ENCODE results near the gene DNAI1.

Gene DNAI1

GRCh38 chr9:34446468-34446891 lies 12.1 kb upstream of the DNAI1 start:
- H3K27ac ChIP-seq: no peak overlapping the region
- H3K4me2 ChIP-seq: no peak overlapping the region
- H4K20me1 ChIP-seq (ENCODE audit: insufficient read depth): no peaks in the 10 kb centered on the region
- H3K9ac ChIP-seq: no peak overlapping the region
- H2AFZ ChIP-seq (ENCODE audit: low read depth): no peak overlapping the region
- no peak overlapping the region for H3K4me3 ChIP-seq (IDR thresholded peaks at IDR 0.05; ENCODE audit: insufficient read depth, low read depth, low read length)
- H3K4me1 ChIP-seq (ENCODE audit: low read depth, poor library complexity, severe bottlenecking): peaks cover 7% of the 10 kb centered on the region
- peaks cover 4% of the 10 kb centered on the region; the same call in 1 of the 2 replicates for H3K79me2 ChIP-seq (ENCODE audit: insufficient read depth, low read depth)
- H3K36me3 ChIP-seq (ENCODE audit: insufficient read depth): no peaks in the 10 kb centered on the region
- no peaks in the 10 kb centered on the region for H3K27me3 ChIP-seq (ENCODE audit: insufficient read depth, low read depth)
- no peak for TF ChIP-seq CTCF (conservative IDR thresholded peaks at IDR 0.05; ENCODE audit: low read depth, low read length)

GRCh38 chr9:34446951-34447350 lies 11.7 kb upstream of the DNAI1 start:
- Histone ChIP-seq H3K27me3 (ENCODE audit: insufficient read depth, low read depth) (no peaks in the 10 kb centered on the region), H4K20me1 (ENCODE audit: insufficient read depth) (no peaks in the 10 kb centered on the region), H3K27ac (no peak overlapping the region), H3K4me3 (IDR thresholded peaks at IDR 0.05; ENCODE audit: insufficient read depth, low read depth, low read length) (no peak overlapping the region), H2AFZ (ENCODE audit: low read depth) (no peak overlapping the region), H3K36me3 (ENCODE audit: insufficient read depth) (no peaks in the 10 kb centered on the region), H3K9ac (no peak overlapping the region), H3K79me2 (ENCODE audit: insufficient read depth, low read depth) (peaks cover 4% of the 10 kb centered on the region; the same call in 1 of the 2 replicates), H3K4me1 (ENCODE audit: low read depth, poor library complexity, severe bottlenecking) (peaks cover 11% of the 10 kb centered on the region), H3K4me2 (no peak overlapping the region)
- TF ChIP-seq CTCF (conservative IDR thresholded peaks at IDR 0.05; ENCODE audit: low read depth, low read length): no peak

- H3K27me3 ChIP-seq (ENCODE audit: insufficient read depth, low read depth): no peaks in the 10 kb centered on the region
- no peak overlapping the region for H2AFZ ChIP-seq (ENCODE audit: low read depth)
- no peak overlapping the region for H3K9ac ChIP-seq
- peaks cover 12% of the 10 kb centered on the region for H3K79me2 ChIP-seq (ENCODE audit: insufficient read depth, low read depth)
- peaks cover 27% of the 10 kb centered on the region for H3K4me1 ChIP-seq (ENCODE audit: low read depth, poor library complexity, severe bottlenecking)
- H4K20me1 ChIP-seq (ENCODE audit: insufficient read depth): no peaks in the 10 kb centered on the region
- H3K4me2 ChIP-seq: no peak overlapping the region
- H3K27ac ChIP-seq: no peak overlapping the region
- no peak overlapping the region for H3K4me3 ChIP-seq (IDR thresholded peaks at IDR 0.05; ENCODE audit: insufficient read depth, low read depth, low read length)
- TF ChIP-seq CTCF (conservative IDR thresholded peaks at IDR 0.05; ENCODE audit: low read depth, low read length): no peak
- no peaks in the 10 kb centered on the region for H3K36me3 ChIP-seq (ENCODE audit: insufficient read depth)
These were observed 8.0 kb upstream of the DNAI1 start for GRCh38 chr9:34450644-34451043.

- no peak overlapping the region for H3K4me3 ChIP-seq (IDR thresholded peaks at IDR 0.05; ENCODE audit: insufficient read depth, low read depth, low read length)
- no peaks in the 10 kb centered on the region for H3K27me3 ChIP-seq (ENCODE audit: insufficient read depth, low read depth)
- no peak overlapping the region for H3K9ac ChIP-seq
- H3K36me3 ChIP-seq (ENCODE audit: insufficient read depth): no peaks in the 10 kb centered on the region
- no peak overlapping the region for H3K4me2 ChIP-seq
- peaks cover 16% of the 10 kb centered on the region for H3K79me2 ChIP-seq (ENCODE audit: insufficient read depth, low read depth)
- TF ChIP-seq CTCF (conservative IDR thresholded peaks at IDR 0.05; ENCODE audit: low read depth, low read length): no peak
- H3K27ac ChIP-seq: no peak overlapping the region
- H2AFZ ChIP-seq (ENCODE audit: low read depth): no peak overlapping the region
- no peaks in the 10 kb centered on the region for H4K20me1 ChIP-seq (ENCODE audit: insufficient read depth)
- peaks cover 27% of the 10 kb centered on the region for H3K4me1 ChIP-seq (ENCODE audit: low read depth, poor library complexity, severe bottlenecking)
These were observed 7.5 kb upstream of the DNAI1 start for GRCh38 chr9:34451135-34451534.
